Lung (tissue), 12 donors: ENCODE measurements around the gene CXCL3. TPM values are rescaled to one million over a fixed set of nuclear protein-coding genes. Genes with fewer than 3 reads are reported as not detected.

Experiments
- ATAC-seq: fragments of 200-7000 bp; cut with Tn5 transposase; one replicate; pipeline ENCODE4 v1.9.1; 2020; ENCODE audit warnings: moderate number of reproducible peaks; ENCODE audit not compliant: insufficient read depth, low FRiP score
- DNase-seq, 3 donors: peaks; one replicate each; pipeline ENCODE4 v3.0.0-alpha.2; 2013 to 2017
- H3K27ac ChIP-seq, 2 donors: one replicate each; pipeline ENCODE4 v1.5.1; 2013; ENCODE audit warnings: mild to moderate bottlenecking in 2 of 2, moderate library complexity in 2 of 2, control low read depth in 1 of 2, inconsistent platforms in 1 of 2, low read depth in 1 of 2, low read length in 1 of 2
- H3K27me3 ChIP-seq, 3 donors: one replicate each; pipeline ENCODE4 v1.5.1; 2013; ENCODE audit warnings: low read length in 2 of 3; ENCODE audit not compliant: control insufficient read depth in 3 of 3, insufficient read depth in 3 of 3
- H3K36me3 ChIP-seq, 4 donors: one replicate each; pipeline ENCODE4 v1.5.1; 2013; ENCODE audit warnings: low read length in 4 of 4, mild to moderate bottlenecking in 1 of 4, moderate library complexity in 1 of 4; ENCODE audit not compliant: control insufficient read depth in 4 of 4, insufficient read depth in 4 of 4
- H3K4me1 ChIP-seq, 5 donors: one replicate each; pipeline ENCODE4 v1.5.1; 2013; ENCODE audit warnings: low read length in 5 of 5, mild to moderate bottlenecking in 2 of 5, moderate library complexity in 1 of 5; ENCODE audit not compliant: control insufficient read depth in 5 of 5, insufficient read depth in 5 of 5
- H3K4me3 ChIP-seq: one replicate; pipeline ENCODE4 v1.5.1; 2013; ENCODE audit warnings: mild to moderate bottlenecking, control low read depth, moderate library complexity
- H3K9ac ChIP-seq, 2 donors: one replicate each; pipeline ENCODE4 v1.5.1; 2013; ENCODE audit warnings: low read length in 2 of 2, control low read depth in 1 of 2; ENCODE audit not compliant: insufficient read depth in 1 of 2
- H3K9me3 ChIP-seq, 4 donors: one replicate each; pipeline ENCODE4 v1.5.1; 2013; ENCODE audit warnings: low read length in 3 of 4, mild to moderate bottlenecking in 1 of 4, moderate library complexity in 1 of 4; ENCODE audit not compliant: control insufficient read depth in 4 of 4, insufficient read depth in 3 of 4
- CTCF ChIP-seq: IDR thresholded peaks from 2 replicates; pipeline ENCODE4 v1.5.1; 2012; ENCODE audit warnings: mild to moderate bottlenecking; ENCODE audit errors: control extremely low read depth, extremely low read depth
- WGBS, 2 donors: extraction: QIAGEN DNeasy Blood & Tissue Kit; methylation state at CpG; one replicate each; pipeline ENCODE4 v1.1.7; 2013; 5-methylcytosine and 5-hydroxymethylcytosine counted together
- polyA plus RNA-seq, 2 donors: library from polyadenylated mRNA; stranded (reverse); fragments of 200-250 nt; gene quantifications; one replicate each; pipeline ENCODE4 v1.2.1, GENCODE V29; 2013
- total RNA-seq, 2 donors: library from RNA; depleted of rRNA in 1 of 2; stranded (reverse); fragments of >200 nt in 1 of 2; gene quantifications; one replicate each; pipeline ENCODE4 v1.2.1, GENCODE V29; 2014 to 2021
- donor health status: control.
- donor health status: control.
- donor health status: Bipolar disorder and iron deficiency.
- donor health status: healthy.
- donor health status: DM: yes; HTN: yes; CAD: no.

Gene CXCL3
- total and polyA plus RNA-seq, 4 donors: 9.4 to 77.7 (median 24.1) TPM

GRCh38 chr4:74055096-74055495, 16.6 kb upstream of the CXCL3 start:
- no peak overlapping the region for H3K9ac ChIP-seq
- no peak for DNase-seq
- no peak for TF ChIP-seq CTCF
- no peaks in the 10 kb centered on the region for H3K9me3 ChIP-seq
- H3K36me3 ChIP-seq: no peaks in the 10 kb centered on the region
- no peak overlapping the region for H3K4me3 ChIP-seq
- 76 to 82% methylated on average over 2 of the region's 2 CpGs for WGBS, 2 donors
- H3K4me1 ChIP-seq: no peaks in the 10 kb centered on the region
- no peaks in the 10 kb centered on the region for H3K27me3 ChIP-seq
- no peak for ATAC-seq
- H3K27ac ChIP-seq: no peak overlapping the region

DNA sequence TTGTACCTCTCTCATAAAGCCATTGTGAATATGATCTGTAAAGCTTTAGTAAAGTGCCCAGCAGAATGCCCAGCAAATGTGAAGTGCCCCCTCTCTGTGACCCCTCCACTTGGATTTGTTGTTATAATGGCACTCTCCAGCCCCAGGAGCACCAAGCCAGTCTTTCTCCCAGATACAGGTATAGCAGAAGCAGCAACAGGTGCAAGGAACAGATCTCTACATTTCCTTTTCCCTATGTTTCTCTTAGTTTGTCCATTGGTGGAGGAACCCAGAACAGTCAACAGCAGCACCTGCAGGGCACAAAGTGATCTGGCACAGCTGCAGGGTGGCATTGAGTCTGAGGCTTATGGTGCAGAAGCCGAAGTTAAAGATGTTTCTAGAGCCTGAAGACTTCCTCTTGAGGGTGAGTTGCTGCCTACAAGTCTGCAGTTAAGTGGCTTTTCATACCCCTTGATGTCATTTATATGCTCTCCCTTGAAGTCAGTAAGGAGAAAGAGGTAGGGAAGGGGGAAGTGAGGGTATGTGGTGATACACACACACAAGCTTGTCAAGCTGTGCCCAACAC, 16.1 kb upstream of the CXCL3 start:
- no peak for ATAC-seq
- Histone ChIP-seq H3K9me3 (no peaks in the 10 kb centered on the region), H3K27ac (no peak overlapping the region), H3K36me3 (no peaks in the 10 kb centered on the region), H3K4me1 (no peaks in the 10 kb centered on the region), H3K4me3 (no peak overlapping the region), H3K27me3 (no peaks in the 10 kb centered on the region), H3K9ac (no peak overlapping the region)
- DNase-seq: no peak
- 40 to 59% methylated on average over 1 of the region's 1 CpG for WGBS, 2 donors
- TF ChIP-seq CTCF: no peak

- Histone ChIP-seq H3K27me3 (no peaks in the 10 kb centered on the region), H3K9ac (no peak overlapping the region), H3K9me3 (peaks cover 0 to 4% (median 0%) of the 10 kb centered on the region in 4 donors), H3K36me3 (no peaks in the 10 kb centered on the region), H3K27ac (no peak overlapping the region), H3K4me1 (no peaks in the 10 kb centered on the region), H3K4me3 (no peak overlapping the region)
- 76 to 85% methylated on average over 1 of the region's 1 CpG for WGBS, 2 donors
- ATAC-seq (no peak), DNase-seq (no peak)
- no peak for TF ChIP-seq CTCF
Measured at GRCh38 chr4:74047152-74047551, 8.7 kb upstream of the CXCL3 start.

DNA sequence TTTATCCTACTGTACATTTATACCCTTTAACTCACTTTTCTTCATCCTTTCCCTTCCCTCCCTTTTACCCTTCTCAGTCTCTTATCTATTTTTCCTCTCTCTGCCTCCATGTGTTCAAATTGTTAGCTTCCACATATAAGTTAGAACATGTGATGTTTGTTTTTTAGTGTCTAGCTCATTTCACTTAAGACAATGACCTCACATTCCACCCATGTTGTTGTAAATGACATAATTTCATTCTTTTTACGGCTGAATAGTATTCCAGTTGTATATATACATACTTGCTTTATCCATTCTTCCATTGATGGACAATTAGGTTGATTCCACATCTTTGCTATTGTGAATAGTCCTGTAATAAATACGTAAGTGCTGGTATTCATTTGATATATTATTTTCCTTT, 7.3 kb upstream of the CXCL3 start:
- ATAC-seq (no peak), DNase-seq (no peak)
- Histone ChIP-seq H3K4me3 (no peak overlapping the region), H3K27ac (no peak overlapping the region), H3K9me3 (peaks cover 0 to 4% (median 0%) of the 10 kb centered on the region in 4 donors), H3K9ac (no peak overlapping the region), H3K4me1 (no peaks in the 10 kb centered on the region), H3K36me3 (no peaks in the 10 kb centered on the region), H3K27me3 (no peaks in the 10 kb centered on the region)
- TF ChIP-seq CTCF: no peak
- 92 to 96% methylated on average over 2 of the region's 2 CpGs for WGBS, 2 donors
